Stimulated activated CD4-positive, alpha-beta T cell treated with anti-CD3 and anti-CD28 coated beads, Interleukin-2, amount 100 ng/mL, for 48 hours (primary cell): ENCODE data around the gene GSTM3.
A peak's percentile ranks its signal among the peaks of the same experiment; 100 is the strongest.
"Not testable (repeated sequence)": the region's sequence is repeated elsewhere in the genome, so short reads cannot be mapped to it uniquely, and the experiment has no call there.

Experiments used
- DNase-seq, 2 donors: peaks; one replicate each; pipeline ENCODE4 v3.0.0-alpha.2; 2020

GSTM3 gene

GRCh38 chr1:109694400-109694799, 46.4 kb downstream of the GSTM3 start:
- DNase-seq = not testable (repeated sequence)

DNA sequence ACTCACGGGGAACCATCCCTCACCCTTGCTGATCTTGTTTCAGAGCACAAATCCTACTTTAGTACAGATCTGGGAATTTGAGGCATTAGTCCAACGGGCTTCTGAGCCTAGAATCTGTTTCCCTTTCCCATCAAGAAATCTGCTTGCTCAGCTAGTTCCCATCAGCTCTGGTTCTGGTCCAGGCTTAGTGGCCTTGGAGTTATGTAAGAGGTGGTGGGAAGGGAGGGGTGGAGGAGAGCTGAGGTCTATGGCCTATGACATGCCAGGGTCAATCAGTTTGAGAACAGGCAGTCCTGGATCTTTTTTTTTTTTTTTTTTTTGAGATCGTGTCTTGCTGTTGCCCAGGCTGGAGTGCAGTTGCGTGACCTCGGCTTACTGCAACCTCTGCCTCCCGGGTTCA, 49.1 kb downstream of the GSTM3 start:
- DNase-seq = no peak

- DNase-seq = no peak
Measured at GRCh38 chr1:109689844-109690405, 50.9 kb downstream of the GSTM3 start.

DNA sequence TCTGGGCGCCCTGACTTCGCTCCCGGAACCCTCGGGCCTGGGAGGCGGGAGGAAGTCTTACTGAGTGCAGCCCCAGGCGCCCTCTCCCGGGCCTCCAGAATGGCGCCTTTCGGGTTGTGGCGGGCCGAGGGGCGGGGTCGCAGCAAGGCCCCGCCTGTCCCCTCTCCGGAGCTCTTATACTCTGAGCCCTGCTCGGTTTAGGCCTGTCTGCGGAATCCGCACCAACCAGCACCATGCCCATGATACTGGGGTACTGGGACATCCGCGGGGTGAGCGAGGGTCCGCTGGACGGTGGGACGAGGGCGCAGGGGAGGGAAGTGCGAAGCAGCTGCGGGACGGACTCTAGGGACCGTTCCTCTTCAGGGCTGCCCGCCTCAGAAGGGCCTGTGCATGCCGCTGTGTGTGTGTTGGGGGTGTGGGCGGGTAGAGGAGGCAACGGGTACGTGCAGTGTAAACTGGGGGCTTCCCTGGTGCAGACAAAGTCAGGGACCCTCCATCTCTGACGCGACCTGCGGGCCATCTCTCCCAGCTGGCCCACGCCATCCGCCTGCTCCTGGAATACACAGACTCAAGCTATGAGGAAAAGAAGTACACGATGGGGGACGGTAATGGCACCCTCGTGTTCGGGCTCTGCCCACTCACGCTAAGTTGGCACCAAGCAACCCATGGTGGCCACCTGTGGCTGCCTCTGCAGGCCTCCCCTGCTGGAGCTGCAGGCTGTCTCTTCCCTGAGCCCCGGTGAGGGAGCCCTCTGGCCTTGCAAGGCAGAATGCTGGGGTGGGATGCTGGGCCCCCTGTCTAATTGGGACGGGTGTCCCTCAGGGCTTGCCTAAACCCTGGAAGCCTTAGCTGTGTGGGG, 53.0 kb downstream of the GSTM3 start, which contains the start of gene GSTM1:
GSTM1 (plus strand) TSS at position 177 of the 859 bp plus-strand sequence; CDS start at position 234, 57 bp downstream.
- peak; percentile 49 to 76 for DNase-seq

DNA sequence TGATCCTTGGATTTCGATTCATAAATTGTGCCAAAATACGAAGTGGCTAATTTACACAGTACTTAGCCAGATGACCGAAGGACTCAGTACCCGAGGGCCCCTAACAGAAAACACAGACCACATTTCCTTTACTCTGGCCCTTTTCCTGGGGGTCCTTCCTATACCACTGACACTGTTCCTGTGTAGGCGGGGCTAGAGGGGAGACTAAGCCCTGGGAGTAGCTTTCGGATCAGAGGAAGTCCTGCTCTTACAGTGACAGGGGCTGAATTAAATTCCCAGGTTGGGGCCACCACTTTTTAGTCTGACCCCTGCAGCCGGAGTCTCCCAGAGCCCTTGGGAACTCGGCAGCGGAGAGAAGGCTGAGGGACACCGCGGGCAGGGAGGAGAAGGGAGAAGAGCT, 53.7 kb downstream of the GSTM3 start:
- DNase-seq = not testable (repeated sequence)

DNA sequence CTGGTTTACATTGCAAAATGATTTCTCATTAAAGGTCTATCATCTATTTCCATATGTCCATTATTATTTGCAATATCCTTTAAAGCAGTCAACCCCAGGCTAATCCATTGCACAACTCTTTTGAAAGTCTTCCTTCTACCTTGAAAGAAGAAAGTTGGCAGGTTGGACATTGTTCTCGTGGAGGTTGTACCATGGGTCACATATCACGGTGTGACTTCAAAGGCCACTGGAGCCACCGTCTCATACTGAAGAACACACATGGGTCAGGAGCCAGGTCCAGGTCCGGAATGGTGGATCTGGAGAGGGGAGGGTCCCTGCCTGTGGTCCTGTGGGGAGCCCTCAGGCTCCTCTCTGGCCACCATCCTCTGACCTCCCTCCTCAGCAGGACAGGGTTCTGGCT, 54.9 kb downstream of the GSTM3 start:
- not testable (repeated sequence) for DNase-seq

DNA sequence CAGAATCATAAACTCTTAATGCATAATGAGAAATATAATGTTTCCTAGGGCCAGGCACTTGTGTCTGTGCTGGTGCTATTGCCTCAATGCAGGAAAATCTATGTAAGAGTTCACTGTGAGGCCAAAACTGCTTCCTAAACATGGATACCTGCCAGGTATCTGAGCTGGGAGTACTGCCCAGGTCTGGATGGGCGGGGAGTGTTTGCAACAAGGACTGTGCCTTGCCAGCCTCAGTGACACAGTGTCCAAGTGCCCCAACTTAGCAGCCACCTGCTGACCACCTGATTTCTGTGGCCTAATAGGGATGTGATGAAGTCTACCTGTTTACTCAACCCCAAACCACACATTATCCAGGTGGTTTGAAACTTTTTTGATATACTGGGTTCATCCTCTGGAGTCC, 55.4 kb downstream of the GSTM3 start:
- DNase-seq = not testable (repeated sequence)

- not testable (repeated sequence) for DNase-seq
Measured at GRCh38 chr1:109684777-109685176, 56.1 kb downstream of the GSTM3 start.
